HG02759 (cell line): Measurements from ENCODE around the gene NNMT.
"Not testable (repeated sequence)": the region's sequence is repeated elsewhere in the genome, so short reads cannot be mapped to it uniquely, and the experiment has no call there.

Source experiments
- ATAC-seq: cut with Tn5 transposase; IDR thresholded peaks from one replicate; pipeline ENCODE4 v1.9.1; 2021; ENCODE audit warnings: mild to moderate bottlenecking, moderate library complexity; ENCODE audit not compliant: unreplicated experiment

Gene NNMT

DNA sequence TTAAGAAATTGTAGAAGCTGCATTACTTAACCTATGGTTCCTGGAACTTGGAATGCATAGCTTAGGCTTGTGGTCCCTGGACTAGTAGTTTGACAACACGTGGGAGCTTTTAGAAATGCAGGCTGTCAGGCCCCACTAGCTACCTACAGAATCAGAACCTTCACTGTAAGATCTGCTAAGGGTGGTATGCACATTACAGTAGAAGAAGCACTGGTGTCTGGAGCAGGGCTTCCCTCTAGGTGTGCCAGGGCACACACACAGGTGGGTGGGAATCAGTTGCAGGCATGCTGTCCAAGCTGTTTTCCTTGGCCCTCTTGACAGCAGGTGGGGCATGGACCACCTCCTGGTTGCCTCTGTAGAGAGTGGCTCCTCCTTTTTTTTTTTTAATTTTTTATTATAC, 8.8 kb downstream of the NNMT start:
- no peak for ATAC-seq

DNA sequence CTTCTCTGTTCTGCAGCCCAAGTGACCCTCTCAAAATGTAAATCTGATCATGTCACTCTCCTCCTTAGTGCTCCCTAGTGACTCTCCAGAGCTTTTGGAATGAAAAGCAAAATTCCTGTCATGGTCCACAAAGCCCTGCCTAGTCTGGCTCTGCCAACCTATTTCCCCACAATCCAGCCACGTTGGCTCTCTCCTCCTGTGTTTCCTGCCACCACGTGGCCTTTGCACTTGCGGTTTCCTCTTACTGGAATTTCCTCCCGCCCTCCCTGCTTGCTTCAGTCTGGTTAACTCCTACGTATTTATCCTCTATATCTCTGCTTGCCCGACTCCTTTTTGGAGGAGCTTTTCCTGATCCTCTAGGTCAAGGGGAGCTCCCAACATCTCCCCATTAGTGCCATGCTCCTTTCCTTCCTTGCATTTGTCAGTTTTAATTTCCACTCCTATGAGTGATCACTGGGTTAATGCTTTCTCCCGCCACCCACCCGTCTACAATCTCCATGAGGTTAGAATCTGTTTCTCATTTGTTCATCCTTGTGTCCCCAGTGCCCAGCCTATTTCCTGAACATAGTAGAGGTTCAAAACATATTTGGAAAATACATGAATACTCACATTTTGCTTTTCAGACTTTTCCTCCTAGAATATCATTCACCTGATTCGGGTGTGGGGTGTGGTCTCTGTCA, 11.5 kb downstream of the NNMT start:
- ATAC-seq: no peak

DNA sequence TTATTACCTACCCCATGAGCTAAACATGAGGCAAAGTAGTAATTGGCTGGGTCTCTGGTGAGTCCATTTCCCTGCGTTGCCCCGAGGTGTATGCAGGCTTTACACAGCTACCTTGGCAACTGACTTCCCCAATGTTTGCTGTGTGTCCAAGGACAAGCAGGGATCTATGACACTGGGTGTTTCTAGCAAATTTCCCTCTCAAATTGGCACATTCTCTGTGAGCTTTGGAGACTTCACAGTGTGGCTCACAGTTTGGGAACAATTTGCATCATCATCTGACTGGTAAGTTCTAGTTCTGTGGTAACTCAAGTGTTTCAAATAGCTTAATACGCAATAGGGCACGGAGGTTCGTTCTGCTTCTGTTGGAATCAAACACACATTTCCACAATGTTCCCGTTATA, 12.5 kb downstream of the NNMT start:
- ATAC-seq: no peak

DNA sequence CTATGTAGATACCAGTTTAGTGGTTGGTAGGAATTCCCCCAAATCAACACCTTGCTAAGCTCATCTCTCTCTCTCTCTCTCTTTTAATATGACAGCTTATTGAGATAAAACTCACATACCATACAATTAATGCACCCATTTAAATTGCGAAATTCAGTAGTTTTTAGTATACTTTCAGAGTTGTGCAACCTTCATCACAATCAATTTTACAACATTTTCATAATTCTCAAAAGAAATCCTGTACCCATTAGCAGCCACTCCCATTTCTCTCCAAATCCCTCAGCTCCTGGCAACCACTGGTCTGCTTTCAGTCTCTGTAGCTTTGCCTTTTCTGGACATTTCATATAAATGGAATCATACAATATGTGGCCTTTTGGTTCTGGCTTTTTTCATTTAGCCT, 13.3 kb downstream of the NNMT start:
- no peak for ATAC-seq

DNA sequence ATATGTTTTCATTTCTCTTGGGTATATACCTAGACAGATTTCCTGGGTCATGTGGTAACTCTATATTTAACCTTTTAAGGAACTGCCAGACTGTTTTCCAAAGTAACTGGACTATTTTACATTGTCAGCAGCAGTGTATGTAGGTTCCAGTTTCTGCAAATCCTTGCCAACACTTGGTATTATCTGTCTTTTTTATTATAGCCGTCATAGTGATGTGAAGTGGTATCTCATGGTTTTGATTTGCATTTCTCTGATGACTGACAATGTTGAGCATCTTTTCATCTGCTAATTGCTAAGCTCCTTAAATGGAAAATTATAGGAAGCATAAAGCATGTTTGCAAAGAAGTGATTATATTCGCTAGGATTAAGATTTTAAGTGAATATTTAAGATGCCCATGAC, 13.9 kb downstream of the NNMT start:
- no peak for ATAC-seq

DNA sequence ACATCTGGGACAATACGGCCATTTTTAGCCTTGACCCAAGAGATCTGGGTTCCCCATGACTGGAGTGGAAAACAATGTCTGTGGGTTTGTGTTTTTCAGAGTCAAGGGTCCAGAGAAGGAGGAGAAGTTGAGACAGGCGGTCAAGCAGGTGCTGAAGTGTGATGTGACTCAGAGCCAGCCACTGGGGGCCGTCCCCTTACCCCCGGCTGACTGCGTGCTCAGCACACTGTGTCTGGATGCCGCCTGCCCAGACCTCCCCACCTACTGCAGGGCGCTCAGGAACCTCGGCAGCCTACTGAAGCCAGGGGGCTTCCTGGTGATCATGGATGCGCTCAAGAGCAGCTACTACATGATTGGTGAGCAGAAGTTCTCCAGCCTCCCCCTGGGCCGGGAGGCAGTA, 15.7 kb downstream of the NNMT start:
- no peak for ATAC-seq

DNA sequence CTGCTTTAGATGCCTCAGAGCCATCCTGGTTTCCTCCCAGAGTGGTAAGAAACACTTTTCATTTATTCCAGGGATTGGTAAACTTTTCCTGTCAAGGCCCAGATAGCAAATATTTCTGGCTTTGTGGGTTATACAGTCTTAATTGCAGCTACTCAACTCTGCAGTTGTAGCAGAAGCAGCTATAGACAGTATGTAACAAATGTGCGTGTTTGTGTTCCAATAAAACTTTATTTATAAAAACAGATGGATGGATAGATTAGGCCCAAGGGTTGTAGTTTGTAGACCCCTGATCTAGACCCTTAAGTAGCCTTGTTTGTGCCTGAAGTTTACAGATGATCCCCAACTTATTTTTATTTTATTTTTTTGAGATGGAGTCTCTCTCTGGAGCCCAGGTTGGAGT, 17.9 kb downstream of the NNMT start:
- ATAC-seq: no peak

DNA sequence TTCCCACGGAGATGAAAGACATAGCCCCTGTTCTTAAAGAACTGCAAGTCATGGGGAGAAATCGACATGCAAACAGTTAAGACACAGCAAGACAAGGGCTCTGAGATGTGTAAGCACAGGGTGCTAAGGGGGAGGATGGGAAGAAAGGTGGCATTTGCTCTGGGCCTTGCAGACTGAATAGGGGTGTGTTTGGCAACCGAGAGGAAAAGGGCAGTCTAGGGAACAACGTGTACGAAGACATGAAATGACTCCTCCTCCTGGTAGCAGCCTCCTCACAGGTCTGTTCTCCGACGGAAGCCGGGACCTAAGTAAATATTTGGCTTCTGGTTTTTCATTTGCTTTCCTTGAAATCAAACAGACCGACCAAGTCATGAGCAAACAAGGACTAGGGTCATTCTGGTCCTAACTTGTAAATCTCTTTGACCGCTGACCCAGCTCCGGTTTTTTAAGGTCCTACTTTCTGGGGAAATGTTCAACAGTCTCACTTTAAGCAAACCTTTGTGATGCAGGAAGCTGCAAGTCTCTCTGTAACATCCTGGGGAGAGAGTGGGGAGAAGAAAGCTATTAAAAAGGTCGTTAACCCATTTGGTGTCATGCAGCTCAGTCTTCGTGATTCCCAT, 19.7 kb downstream of the NNMT start:
- ATAC-seq: no peak

DNA sequence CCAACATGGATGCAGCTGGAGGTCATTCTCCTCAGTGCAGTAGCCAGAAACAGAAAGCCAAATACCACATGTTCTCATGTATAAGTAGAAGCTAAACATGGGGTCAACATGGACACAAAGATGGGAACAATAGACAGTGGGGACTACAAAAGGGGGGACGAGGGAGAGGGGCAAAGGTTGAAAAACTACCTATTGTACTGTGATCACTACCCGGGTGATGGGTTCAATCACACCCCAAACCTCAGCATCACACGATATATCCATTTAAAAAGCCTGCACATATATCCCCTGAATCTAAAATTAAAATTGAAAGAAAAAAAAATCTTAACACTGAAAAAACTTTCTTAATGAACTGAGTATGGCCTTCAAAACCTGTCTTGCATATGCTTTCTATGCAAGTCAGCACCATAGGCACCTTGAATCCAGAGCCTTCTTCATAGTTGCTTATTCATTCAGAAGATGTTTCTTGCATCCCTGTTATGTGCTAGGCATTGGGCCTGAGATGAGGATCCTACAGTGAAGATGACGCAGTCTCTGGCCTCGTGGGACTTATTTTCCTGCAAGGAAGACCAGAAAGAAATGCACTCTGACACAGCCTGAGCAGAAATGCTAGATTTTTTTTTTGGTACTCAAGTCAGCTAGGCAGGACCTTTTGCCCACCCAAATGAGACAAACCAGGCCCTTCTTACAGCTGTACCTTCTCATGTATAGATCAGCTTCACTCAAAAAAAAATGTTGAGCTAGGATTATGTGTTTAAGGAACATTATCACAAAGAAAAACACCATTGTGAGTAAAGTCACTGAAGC, 21.0 kb downstream of the NNMT start:
- no peak for ATAC-seq

DNA sequence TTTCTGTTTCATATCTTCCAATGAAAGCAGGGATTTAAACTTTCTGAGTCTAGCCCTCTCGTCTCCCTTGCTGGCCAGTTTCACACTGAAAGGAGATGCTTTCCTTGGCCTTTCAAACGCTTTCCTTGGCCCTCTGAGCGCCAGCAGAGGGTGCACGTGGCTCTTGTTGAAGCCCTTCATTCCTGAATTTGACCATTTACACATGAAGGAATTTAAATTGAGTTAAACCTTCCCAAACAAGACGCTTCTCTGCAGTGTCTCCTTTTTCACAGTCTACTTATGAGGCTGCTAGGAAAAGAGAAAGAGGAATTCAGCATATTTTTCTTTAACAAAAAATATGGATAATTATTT, 21.6 kb downstream of the NNMT start:
- no peak for ATAC-seq

DNA sequence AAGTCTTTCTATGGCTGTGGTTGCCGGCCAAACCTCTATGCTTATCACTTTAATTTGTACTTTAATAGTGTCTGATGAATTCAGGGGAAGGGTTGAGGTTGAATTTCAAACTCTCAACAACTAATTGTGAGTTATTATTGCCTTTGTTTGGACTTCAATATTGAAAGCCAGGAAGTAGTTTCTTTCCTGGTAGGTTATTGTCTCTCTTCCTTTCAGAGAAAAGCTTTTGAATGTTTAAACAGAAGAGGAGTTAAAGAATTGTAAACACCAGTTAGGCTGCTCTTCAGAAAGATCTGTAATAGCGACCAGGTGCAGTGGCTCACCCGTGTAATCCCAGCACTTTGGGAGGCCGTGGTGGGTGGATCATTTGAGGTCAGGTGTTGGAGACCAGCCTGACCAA, 22.2 kb downstream of the NNMT start:
- ATAC-seq: no peak

DNA sequence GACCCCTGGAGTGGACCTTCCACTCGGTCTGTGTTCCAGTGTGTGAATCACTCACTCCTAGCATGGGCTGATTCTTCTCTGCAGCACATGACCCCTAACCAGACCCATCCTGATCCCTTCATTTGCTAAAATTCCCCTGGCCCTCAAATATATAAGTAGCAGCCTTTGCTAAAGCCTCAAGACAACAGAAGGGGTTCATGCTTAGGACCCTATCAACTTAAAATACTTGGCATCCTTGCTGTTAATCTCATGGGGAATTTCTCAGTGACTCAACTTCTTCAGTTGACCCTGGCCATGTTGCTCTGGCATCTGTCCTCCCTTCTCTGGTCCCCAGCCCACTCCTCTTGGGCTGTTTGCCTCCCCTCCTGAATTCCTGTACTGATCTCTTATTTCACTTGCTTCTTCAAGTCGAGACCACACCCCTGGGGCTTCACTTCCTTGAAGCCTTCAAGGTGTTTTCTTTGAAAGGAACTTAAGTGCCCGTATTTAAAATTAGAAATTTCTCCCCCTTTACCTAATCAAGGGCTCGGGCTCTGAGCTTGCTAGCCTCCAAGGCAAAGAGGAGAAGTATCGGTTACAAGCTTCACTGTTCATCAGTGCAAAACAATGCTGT, 23.6 kb downstream of the NNMT start:
- ATAC-seq: no peak

DNA sequence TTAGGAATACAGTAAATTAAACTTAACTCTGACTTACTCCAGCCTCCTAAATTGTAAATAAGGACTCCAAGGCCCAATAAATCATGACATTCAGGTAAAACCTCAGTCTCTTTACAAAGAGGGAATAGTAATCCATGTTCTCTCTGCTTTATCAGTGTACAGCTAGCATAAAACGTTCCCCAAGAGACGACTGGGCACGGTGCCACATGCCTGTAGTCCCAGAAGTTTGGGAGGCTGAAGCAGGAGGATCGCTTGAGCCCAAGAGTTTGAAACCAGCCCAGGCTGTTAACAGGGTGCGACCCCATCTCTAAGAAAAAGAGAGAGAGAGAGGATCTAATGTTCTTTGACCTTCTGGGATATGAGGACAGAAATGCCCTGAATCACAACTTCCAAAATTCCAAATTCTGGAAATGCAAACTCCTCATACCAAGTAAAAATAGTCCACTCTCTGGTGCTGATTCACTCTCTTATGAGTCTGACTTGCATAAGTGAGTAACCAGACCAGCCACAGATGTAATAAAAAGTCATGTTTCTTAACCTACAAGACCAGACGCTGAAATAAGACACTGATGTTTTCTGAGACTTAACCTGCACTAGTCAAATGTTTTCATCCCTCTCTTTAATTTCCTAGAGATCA, 25.5 kb downstream of the NNMT start:
- ATAC-seq: no peak

DNA sequence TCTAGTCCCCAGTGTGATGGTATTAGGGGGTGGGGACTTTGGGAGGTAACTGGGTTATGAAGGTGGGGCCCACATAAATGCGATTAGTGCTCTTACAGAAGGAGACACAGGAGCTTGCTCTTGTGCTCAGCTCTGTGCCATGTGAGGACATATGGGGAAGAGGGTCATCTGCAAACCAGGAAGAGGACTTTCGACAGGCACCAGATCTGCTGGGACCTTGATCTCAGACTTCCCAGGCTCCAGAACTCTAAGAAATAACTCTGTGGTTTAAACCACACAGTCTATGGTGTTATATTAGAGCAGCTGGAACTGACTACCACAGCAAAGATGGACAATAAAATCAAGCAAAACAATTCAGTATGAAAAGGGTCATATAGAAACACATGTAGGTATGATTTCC, 26.7 kb downstream of the NNMT start:
- no peak for ATAC-seq

DNA sequence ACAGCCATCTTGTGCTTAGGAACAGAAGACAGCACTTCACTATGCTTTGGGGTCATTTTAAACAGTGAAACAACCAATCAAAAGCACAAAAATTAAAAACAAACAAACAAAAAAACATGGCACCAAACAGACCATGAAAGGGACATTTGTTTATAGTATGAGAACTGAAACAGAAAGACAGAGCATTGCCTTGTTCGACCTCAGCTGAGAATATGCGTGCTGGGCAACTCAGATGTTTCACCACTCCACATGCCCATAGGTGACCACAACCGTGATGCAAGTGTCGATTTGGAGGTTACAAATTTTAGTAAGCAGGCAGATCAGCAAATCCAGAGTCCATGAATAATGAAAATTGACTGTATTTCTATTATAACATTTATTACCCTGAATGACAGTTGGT, 30.0 kb downstream of the NNMT start:
- no peak for ATAC-seq

DNA sequence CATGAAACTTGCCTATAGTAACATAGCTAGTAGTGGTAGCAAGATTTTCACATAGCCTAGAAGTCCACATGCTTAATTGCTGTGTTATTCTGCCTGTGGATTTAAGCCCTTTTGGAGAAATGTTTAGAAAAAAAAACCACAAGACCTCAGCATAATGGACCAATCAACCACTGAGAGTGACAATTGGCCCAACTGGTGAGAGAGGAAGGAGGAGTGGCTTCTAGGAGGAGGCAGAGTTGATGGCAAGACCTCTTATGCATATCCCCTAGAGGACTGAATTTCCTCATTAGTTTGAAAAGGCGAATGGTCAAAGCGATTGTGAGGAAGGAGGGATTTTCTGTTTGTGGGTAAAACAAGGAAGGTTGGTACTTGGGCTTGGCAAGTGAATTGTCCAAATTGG, 30.6 kb downstream of the NNMT start:
- ATAC-seq: no peak

DNA sequence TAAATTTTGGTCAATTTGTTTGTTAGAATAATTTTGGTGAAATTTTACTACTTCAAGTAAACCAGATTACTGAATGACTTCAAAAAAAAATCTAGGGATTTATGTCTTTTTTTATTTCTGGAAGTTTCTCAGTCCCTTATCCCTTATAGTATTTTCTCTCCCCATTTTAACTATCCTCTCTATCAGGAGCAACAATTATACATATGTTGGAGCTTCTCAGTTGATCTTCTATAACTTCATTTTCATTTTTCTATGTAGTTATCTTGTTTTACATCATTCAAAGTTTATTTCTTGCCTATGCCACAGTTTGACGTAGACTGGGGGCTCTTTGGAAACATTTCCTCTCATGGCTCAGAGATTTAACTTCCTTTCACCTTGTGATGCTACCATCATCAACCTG, 34.2 kb downstream of the NNMT start:
- ATAC-seq: no peak

DNA sequence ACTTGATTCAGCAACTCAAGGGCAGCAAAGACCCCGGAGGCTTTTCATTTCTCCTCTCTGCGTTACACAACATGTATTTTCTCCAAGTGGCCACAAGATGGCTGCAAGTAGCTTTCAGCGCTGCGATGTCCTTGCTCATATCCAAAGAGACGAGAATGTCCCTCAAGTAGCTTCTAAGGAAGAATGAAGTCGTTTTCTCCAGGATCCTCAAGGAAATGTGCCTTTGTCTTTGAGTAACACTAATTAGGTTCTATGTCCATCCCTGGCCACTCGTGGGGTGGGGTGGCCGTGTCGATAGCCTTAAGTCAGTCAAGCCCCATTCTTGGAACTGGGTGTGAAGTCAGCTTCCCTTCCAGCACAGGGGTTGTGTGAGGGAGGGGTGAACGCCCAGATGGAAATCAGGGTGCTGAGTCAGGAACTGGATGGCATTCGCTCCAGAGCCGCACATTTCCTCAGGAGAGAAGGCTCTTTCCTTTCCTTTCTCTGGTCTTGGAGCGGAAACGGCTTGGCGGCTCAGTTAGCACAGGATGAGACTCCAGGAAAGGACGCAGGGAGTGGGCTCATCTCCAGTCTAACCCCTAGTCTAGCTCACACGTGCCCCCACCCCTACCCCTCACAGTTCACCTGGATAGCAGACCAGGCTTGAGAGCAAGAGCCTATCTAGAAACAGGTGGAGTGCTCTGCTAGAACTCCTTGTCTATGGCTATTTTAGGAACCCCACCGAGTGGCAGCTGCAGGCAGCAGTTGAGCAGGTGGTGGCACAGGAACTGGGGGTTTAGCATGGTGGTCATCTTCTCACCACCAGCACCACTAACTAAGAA, 44.3 kb downstream of the NNMT start:
- peak; percentile 65 for ATAC-seq

DNA sequence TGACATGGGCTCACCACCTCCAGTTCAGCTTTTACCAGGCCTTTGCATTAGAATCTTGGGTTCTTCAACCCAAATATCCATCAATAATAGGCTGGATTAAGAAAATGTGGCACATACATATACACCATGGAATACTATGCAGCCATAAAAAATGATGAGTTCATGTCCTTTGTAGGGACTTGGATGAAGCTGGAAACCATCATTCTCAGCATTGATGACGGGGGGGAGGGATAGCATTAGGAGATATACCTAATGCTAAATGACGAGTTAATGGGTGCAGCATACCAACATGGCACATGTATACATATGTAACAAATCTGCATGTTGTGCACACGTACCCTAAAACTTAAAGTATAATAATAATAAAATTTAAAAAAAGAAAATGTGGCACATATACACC, 45.5 kb downstream of the NNMT start:
- ATAC-seq: not testable (repeated sequence)

DNA sequence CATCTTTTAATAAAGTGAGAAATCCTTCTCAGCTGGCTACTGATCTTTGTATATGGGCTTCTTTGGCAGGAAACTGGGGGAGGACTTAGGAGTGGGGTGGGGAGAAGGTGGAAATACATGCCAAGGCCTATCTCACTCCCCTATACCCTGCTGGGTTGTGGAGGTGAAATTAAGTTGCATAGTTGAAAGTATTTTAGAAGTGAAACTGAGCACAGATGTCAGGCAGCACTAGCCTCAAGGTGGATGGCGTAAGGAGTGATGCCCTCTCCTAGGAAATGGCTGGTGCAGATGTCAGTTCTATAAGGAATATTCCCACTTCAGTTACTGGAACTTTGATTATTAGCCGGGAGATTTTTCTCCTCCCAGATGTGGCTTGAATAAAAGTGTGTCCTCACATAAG, 46.3 kb downstream of the NNMT start:
- ATAC-seq: no peak

DNA sequence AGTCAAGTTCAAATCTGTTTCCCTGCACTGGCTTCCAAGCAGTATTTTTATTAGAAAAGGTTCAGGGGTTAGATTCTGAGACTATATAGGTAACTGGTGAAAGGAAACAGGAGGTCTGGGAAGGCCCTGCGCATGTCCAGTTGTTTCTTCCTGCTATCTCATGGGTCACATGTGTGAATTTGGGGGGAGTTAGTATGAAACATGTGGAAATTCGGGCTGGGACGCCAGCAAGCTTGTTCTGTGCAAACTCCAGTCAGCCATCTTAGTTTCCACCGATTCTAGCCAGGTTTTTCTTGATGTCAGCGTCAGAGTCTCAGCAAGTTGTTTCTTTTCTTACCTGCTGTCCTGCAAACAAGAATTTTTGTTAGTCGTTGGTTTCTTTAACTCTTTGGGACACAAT, 46.8 kb downstream of the NNMT start:
- ATAC-seq: no peak
